HepG2 (cell line): ENCODE results near the gene EPB41L2. TPM values are rescaled to one million over a fixed set of nuclear protein-coding genes. Genes with fewer than 3 reads are reported as not detected.
A peak's percentile ranks its signal among the peaks of the same experiment; 100 is the strongest.

Experiments
- AHR ChIP-seq: IDR thresholded peaks from 2 replicates; pipeline ENCODE4 v1.6.1; 2018; ENCODE audit warnings: missing genetic modification reagents, missing compliant biosample characterization
- FOSL1 ChIP-seq: sonication (generic); formaldehyde crosslinking; IDR thresholded peaks from 2 replicates; pipeline ENCODE4 v1.9.0; 2021; ENCODE audit warnings: missing genetic modification reagents, borderline replicate concordance
- FOXJ3 ChIP-seq: sonication (generic); formaldehyde crosslinking; IDR thresholded peaks from 2 replicates; pipeline ENCODE4 v1.4.0; 2020; ENCODE audit warnings: missing genetic modification reagents, mild to moderate bottlenecking, borderline replicate concordance
- HDAC6 ChIP-seq: fragments of 200-600 bp; sonication (generic); IDR thresholded peaks from 2 replicates; pipeline ENCODE4 v1.7.0; 2017; ENCODE audit warnings: mild to moderate bottlenecking, antibody characterized with exemption, low read length, low read depth
- HOXD1 ChIP-seq: sonication (generic); formaldehyde crosslinking; IDR thresholded peaks from 2 replicates; pipeline ENCODE4 v1.5.0; 2020; ENCODE audit warnings: missing genetic modification reagents
- KDM2A ChIP-seq: sonication (generic); formaldehyde crosslinking; IDR thresholded peaks from 2 replicates; pipeline ENCODE4 v1.4.0; 2020; ENCODE audit warnings: low read depth, missing genetic modification reagents, borderline replicate concordance
- MLLT10 ChIP-seq: sonication (generic); formaldehyde crosslinking; IDR thresholded peaks from 2 replicates; pipeline ENCODE4 v1.4.0; 2020; ENCODE audit warnings: missing genetic modification reagents
- MTA1 ChIP-seq: sonication (generic); formaldehyde crosslinking; IDR thresholded peaks from 2 replicates; pipeline ENCODE4 v1.4.0; 2020; ENCODE audit warnings: missing genetic modification reagents, mild to moderate bottlenecking, borderline replicate concordance
- RAD21 ChIP-seq: fragments of 450-650 bp; formaldehyde crosslinking; IDR thresholded peaks from 2 replicates; pipeline ENCODE4 v1.5.0; 2020; ENCODE audit warnings: mild to moderate bottlenecking
- RCOR2 ChIP-seq: IDR thresholded peaks from 2 replicates; pipeline ENCODE4 v1.6.1; 2016; ENCODE audit warnings: missing biosample characterization, missing genetic modification reagents
- SAP130 ChIP-seq: IDR thresholded peaks from 2 replicates; pipeline ENCODE4 v1.6.1; 2016; ENCODE audit warnings: low read depth
- SETDB1 ChIP-seq: sonication (generic); formaldehyde crosslinking; IDR thresholded peaks from 2 replicates; pipeline ENCODE4 v1.5.1; 2020; ENCODE audit warnings: missing genetic modification reagents, mild to moderate bottlenecking, borderline replicate concordance
- SMC3 ChIP-seq: IDR thresholded peaks from 2 replicates; pipeline ENCODE4 v1.6.1; 2011; ENCODE audit warnings: low read length, improper control_type of control experiment
- SOX5 ChIP-seq: IDR thresholded peaks from 2 replicates; pipeline ENCODE4 v1.6.1; 2016; ENCODE audit warnings: borderline replicate concordance
- THAP11 ChIP-seq: IDR thresholded peaks from 2 replicates; pipeline ENCODE4 v1.6.1; 2016; ENCODE audit warnings: missing biosample characterization, missing genetic modification reagents
- ZC3H13 ChIP-seq: sonication (generic); formaldehyde crosslinking; IDR thresholded peaks from 2 replicates; pipeline ENCODE4 v1.8.1; 2023; ENCODE audit warnings: mild to moderate bottlenecking, missing genetic modification reagents, moderate library complexity
- ZNF275 ChIP-seq: sonication (generic); formaldehyde crosslinking; IDR thresholded peaks from 2 replicates; pipeline ENCODE4 v1.8.0; 2022; ENCODE audit warnings: missing genetic modification reagents, mild to moderate bottlenecking, inconsistent platforms, borderline replicate concordance
- ZNF761 ChIP-seq: sonication (generic); formaldehyde crosslinking; conservative IDR thresholded peaks from 2 replicates; pipeline ENCODE4 v1.4.0; 2020; ENCODE audit warnings: mild to moderate bottlenecking, missing genetic modification reagents
- ZNF800 ChIP-seq: sonication (generic); formaldehyde crosslinking; IDR thresholded peaks from 2 replicates; pipeline ENCODE4 v1.4.0; 2020; ENCODE audit warnings: missing genetic modification reagents
- ZNF839 ChIP-seq: sonication (generic); formaldehyde crosslinking; IDR thresholded peaks from 2 replicates; pipeline ENCODE4 v1.4.0; 2020; ENCODE audit warnings: missing genetic modification reagents, mild to moderate bottlenecking, borderline replicate concordance
- ZNF883 ChIP-seq: sonication (generic); formaldehyde crosslinking; IDR thresholded peaks from 2 replicates; pipeline ENCODE4 v1.5.1; 2020; ENCODE audit warnings: mild to moderate bottlenecking, missing genetic modification reagents; ENCODE audit errors: not compliant biosample characterization
- polyA plus RNA-seq, 8 experiments: library from polyadenylated mRNA; depleted of rRNA in 3 of 8; stranded (reverse) in 7 of 8; unstranded in 1 of 8; fragments of >200 nt; fragmentation: Illumina TruSeq in 4 of 8; extraction: Trizol in 4 of 8; gene quantifications; 2 replicates each; pipeline versions ENCODE4 v1.2.1 to v1.2.3, GENCODE V29; 2011 to 2016; ENCODE audit warnings: low read depth in 4 of 8, missing spikeins in 1 of 8, mixed read lengths in 1 of 8; ENCODE audit not compliant: insufficient read depth in 1 of 8
- total RNA-seq, 5 experiments: library from RNA; depleted of rRNA; stranded (reverse); fragments of >200 nt; fragmentation: Illumina TruSeq; extraction: Trizol; gene quantifications; 2 replicates each; pipeline ENCODE4 v1.2.3, GENCODE V29; 2016; ENCODE audit warnings: low read depth in 1 of 5
- TF ChIP-seq, protein P1 (sequence below): sonication (generic); formaldehyde crosslinking; IDR thresholded peaks from 2 replicates; pipeline ENCODE4 v1.4.0; 2020; ENCODE audit warnings: mild to moderate bottlenecking, missing genetic modification reagents

Gene EPB41L2
- total and polyA plus RNA-seq, 2 of the 13 experiments (the other 11 are each of a cell fraction or from before 2014, with no cell fraction given): 41.7 to 56.4 TPM

- no peak for TF ChIP-seq FOSL1 (CRISPR knock-in tag)
- TF ChIP-seq KDM2A (CRISPR knock-in tag): peak; percentile 28; the same call in 1 of the 2 replicates
- no peak for TF ChIP-seq FOXJ3 (CRISPR knock-in tag)
- TF ChIP-seq ZNF800 (CRISPR knock-in tag): no peak
- no peak for TF ChIP-seq SOX5 (CRISPR knock-in tag)
- no peak for TF ChIP-seq HOXD1 (CRISPR knock-in tag)
- TF ChIP-seq SMC3: peak; percentile 77
- TF ChIP-seq ZNF275 (CRISPR knock-in tag): no peak
- no peak for TF ChIP-seq SETDB1 (CRISPR knock-in tag)
- TF ChIP-seq, protein P1, sequence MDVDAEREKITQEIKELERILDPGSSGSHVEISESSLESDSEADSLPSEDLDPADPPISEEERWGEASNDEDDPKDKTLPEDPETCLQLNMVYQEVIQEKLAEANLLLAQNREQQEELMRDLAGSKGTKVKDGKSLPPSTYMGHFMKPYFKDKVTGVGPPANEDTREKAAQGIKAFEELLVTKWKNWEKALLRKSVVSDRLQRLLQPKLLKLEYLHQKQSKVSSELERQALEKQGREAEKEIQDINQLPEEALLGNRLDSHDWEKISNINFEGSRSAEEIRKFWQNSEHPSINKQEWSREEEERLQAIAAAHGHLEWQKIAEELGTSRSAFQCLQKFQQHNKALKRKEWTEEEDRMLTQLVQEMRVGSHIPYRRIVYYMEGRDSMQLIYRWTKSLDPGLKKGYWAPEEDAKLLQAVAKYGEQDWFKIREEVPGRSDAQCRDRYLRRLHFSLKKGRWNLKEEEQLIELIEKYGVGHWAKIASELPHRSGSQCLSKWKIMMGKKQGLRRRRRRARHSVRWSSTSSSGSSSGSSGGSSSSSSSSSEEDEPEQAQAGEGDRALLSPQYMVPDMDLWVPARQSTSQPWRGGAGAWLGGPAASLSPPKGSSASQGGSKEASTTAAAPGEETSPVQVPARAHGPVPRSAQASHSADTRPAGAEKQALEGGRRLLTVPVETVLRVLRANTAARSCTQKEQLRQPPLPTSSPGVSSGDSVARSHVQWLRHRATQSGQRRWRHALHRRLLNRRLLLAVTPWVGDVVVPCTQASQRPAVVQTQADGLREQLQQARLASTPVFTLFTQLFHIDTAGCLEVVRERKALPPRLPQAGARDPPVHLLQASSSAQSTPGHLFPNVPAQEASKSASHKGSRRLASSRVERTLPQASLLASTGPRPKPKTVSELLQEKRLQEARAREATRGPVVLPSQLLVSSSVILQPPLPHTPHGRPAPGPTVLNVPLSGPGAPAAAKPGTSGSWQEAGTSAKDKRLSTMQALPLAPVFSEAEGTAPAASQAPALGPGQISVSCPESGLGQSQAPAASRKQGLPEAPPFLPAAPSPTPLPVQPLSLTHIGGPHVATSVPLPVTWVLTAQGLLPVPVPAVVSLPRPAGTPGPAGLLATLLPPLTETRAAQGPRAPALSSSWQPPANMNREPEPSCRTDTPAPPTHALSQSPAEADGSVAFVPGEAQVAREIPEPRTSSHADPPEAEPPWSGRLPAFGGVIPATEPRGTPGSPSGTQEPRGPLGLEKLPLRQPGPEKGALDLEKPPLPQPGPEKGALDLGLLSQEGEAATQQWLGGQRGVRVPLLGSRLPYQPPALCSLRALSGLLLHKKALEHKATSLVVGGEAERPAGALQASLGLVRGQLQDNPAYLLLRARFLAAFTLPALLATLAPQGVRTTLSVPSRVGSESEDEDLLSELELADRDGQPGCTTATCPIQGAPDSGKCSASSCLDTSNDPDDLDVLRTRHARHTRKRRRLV: no peak
- no peak for TF ChIP-seq HDAC6
- no peak for TF ChIP-seq MLLT10 (CRISPR knock-in tag)
- no peak for TF ChIP-seq ZC3H13 (CRISPR knock-in tag)
- TF ChIP-seq ZNF883 (CRISPR knock-in tag): no peak
- TF ChIP-seq ZNF761 (CRISPR knock-in tag): no peak
- TF ChIP-seq ZNF839 (CRISPR knock-in tag): no peak
- no peak for TF ChIP-seq RCOR2 (CRISPR knock-in tag)
- TF ChIP-seq THAP11: 0 out of 2 replicates have a peak, but pooled peaks have one; percentile 13
- 0 out of 2 replicates have a peak, but pooled peaks have one; percentile 12 for TF ChIP-seq SAP130
- no peak for TF ChIP-seq MTA1 (CRISPR knock-in tag)
- 0 out of 2 replicates have a peak, but pooled peaks have one; percentile 31 for TF ChIP-seq AHR (CRISPR knock-in tag)
- TF ChIP-seq RAD21 (CRISPR knock-in tag): peak; percentile 71
Observed at GRCh38 chr6:131084982-131085381, 21.9 kb upstream of the EPB41L2 start (continued).
